ENCODE data around the gene CALM1. TPM values are rescaled to one million over a fixed set of nuclear protein-coding genes. Genes with fewer than 3 reads are reported as not detected.

CALM1 gene
- total RNA-seq, 1 donor from 2014 or later, result 1,432 TPM

- DNase-seq (ENCODE audit: low spot score in 2 of 2) (no peak), FAIRE-seq (no peak)
Observed at GRCh38 chr14:90440021-90440451, 43.2 kb downstream of the CALM1 start.

- no peak for FAIRE-seq
Observed at GRCh38 chr14:90440592-90440991, 43.8 kb downstream of the CALM1 start.

GRCh38 chr14:90442388-90442787 is 45.6 kb downstream of the CALM1 start:
- DNase-seq (ENCODE audit: low spot score in 2 of 2), result no peak
- FAIRE-seq, result no peak

More at GRCh38 chr14:90440592-90440991, 43.8 kb downstream of the CALM1 start:
- DNase-seq (ENCODE audit: low spot score in 2 of 2), result no peak

- FAIRE-seq, result no peak
- no peak for DNase-seq (ENCODE audit: low spot score in 2 of 2)
Observed at GRCh38 chr14:90443161-90444076, 46.6 kb downstream of the CALM1 start.

GRCh38 chr14:90444077-90444696 is 47.4 kb downstream of the CALM1 start:
- DNase-seq (ENCODE audit: low spot score in 2 of 2), result no peak
- FAIRE-seq, result no peak

GRCh38 chr14:90445011-90445410 is 48.2 kb downstream of the CALM1 start:
- no peak for FAIRE-seq
- DNase-seq (ENCODE audit: low spot score in 2 of 2), result no peak

- no peak for FAIRE-seq
Observed at GRCh38 chr14:90446405-90446804, 49.6 kb downstream of the CALM1 start.

GRCh38 chr14:90447720-90448497 is 51.1 kb downstream of the CALM1 start:
- DNase-seq (ENCODE audit: low spot score in 2 of 2) (no peak), FAIRE-seq (no peak)

More at GRCh38 chr14:90446405-90446804, 49.6 kb downstream of the CALM1 start:
- no peak for DNase-seq (ENCODE audit: low spot score in 2 of 2)

- DNase-seq (ENCODE audit: low spot score in 2 of 2), result no peak
- no peak for FAIRE-seq
Observed at GRCh38 chr14:90449411-90449810, 52.6 kb downstream of the CALM1 start.

- FAIRE-seq (no peak), DNase-seq (ENCODE audit: low spot score in 2 of 2) (no peak)
Observed at GRCh38 chr14:90450151-90450550, 53.3 kb downstream of the CALM1 start.

- no peak for DNase-seq (ENCODE audit: low spot score in 2 of 2)
- no peak for FAIRE-seq
Observed at GRCh38 chr14:90450667-90451066, 53.8 kb downstream of the CALM1 start.

- DNase-seq (ENCODE audit: low spot score in 2 of 2) (no peak), FAIRE-seq (no peak)
Observed at GRCh38 chr14:90451443-90451842, 54.6 kb downstream of the CALM1 start.

- FAIRE-seq, result no peak
- DNase-seq (ENCODE audit: low spot score in 2 of 2), result no peak
Observed at GRCh38 chr14:90451961-90452360, 55.1 kb downstream of the CALM1 start.

- no peak for DNase-seq (ENCODE audit: low spot score in 2 of 2)
- no peak for FAIRE-seq
Observed at GRCh38 chr14:90452366-90452765, 55.5 kb downstream of the CALM1 start.

- FAIRE-seq, result no peak
- peak in 1 of 2 donors; percentile 48 for DNase-seq (ENCODE audit: low spot score in 2 of 2)
Observed at GRCh38 chr14:90453401-90453951, 56.6 kb downstream of the CALM1 start.

- peak; percentile 84 to 94 for DNase-seq (ENCODE audit: low spot score in 2 of 2)
- peak; percentile 98 for FAIRE-seq
Observed at GRCh38 chr14:90454041-90455000, 57.5 kb downstream of the CALM1 start.

GRCh38 chr14:90455100-90455571 is 58.3 kb downstream of the CALM1 start:
- FAIRE-seq, result no peak
- DNase-seq (ENCODE audit: low spot score in 2 of 2), result no peak

GRCh38 chr14:90456551-90456950 is 59.7 kb downstream of the CALM1 start:
- no peak for DNase-seq (ENCODE audit: low spot score in 2 of 2)

GRCh38 chr14:90457186-90457585 is 60.4 kb downstream of the CALM1 start:
- FAIRE-seq (no peak), DNase-seq (ENCODE audit: low spot score in 2 of 2) (no peak)

More at GRCh38 chr14:90456551-90456950, 59.7 kb downstream of the CALM1 start:
- FAIRE-seq, result no peak
